SU-DHL-6 (cell line): Measurements from ENCODE around the gene SLC25A34.

Source experiments
- H2AFZ ChIP-seq: fragments of 200-600 bp; sonication (generic); 2 replicates; pipeline ENCODE4 v1.6.1; 2014; ENCODE audit warnings: low read depth, mild to moderate bottlenecking, moderate library complexity, mixed read lengths, antibody characterized with exemption, low read length; ENCODE audit not compliant: severe bottlenecking
- H3F3A ChIP-seq: fragments of 200-600 bp; shearing (Covaris generic); 2 replicates; pipeline ENCODE4 v1.6.0; 2016; ENCODE audit warnings: antibody characterized with exemption, mild to moderate bottlenecking; ENCODE audit not compliant: insufficient read depth
- H3K27ac ChIP-seq: fragments of 200-600 bp; sonication (generic); 2 replicates; pipeline ENCODE4 v1.5.1; 2016; ENCODE audit warnings: low read depth, mild to moderate bottlenecking, low read length, moderate library complexity, mixed read lengths
- H3K27me3 ChIP-seq: fragments of 200-600 bp; sonication (generic), shearing (Covaris generic); 2 replicates; pipeline ENCODE4 v1.6.0; 2014; ENCODE audit warnings: mild to moderate bottlenecking, low read length
- H3K36me3 ChIP-seq: fragments of 200-600 bp; sonication (generic); 2 replicates; pipeline ENCODE4 v1.6.1; 2014; ENCODE audit warnings: mild to moderate bottlenecking, low read length, mixed read lengths
- H3K4me2 ChIP-seq: fragments of 300-600, 200-600 bp; shearing (Covaris generic), sonication (generic); 2 replicates; pipeline ENCODE4 v1.6.0; 2014; ENCODE audit warnings: low read length, low read depth, mild to moderate bottlenecking; ENCODE audit not compliant: poor library complexity, severe bottlenecking
- H3K4me3 ChIP-seq: fragments of 200-600 bp; sonication (generic); 2 replicates; pipeline ENCODE4 v1.5.1; 2014; ENCODE audit warnings: antibody characterized with exemption, low read length, mild to moderate bottlenecking, mixed read lengths; ENCODE audit not compliant: insufficient read depth, poor library complexity, severe bottlenecking
- H3K79me2 ChIP-seq: fragments of 200-600 bp; sonication (generic); 2 replicates; pipeline ENCODE4 v1.6.1; 2014; ENCODE audit warnings: mild to moderate bottlenecking, low read length, moderate library complexity; ENCODE audit not compliant: insufficient read depth
- H3K9ac ChIP-seq: fragments of 200-600 bp; sonication (generic); 2 replicates; pipeline ENCODE4 v1.7.0; 2014; ENCODE audit warnings: mild to moderate bottlenecking, low read length
- H3K9me2 ChIP-seq: fragments of 200-600 bp; sonication (generic); replicated peaks from 2 replicates; pipeline ENCODE4 v1.6.1; 2014; ENCODE audit warnings: low read length; ENCODE audit not compliant: insufficient read depth
- H3K9me3 ChIP-seq: fragments of 200-600 bp; sonication (generic); 2 replicates; pipeline ENCODE4 v1.6.1; 2014; ENCODE audit warnings: low read length, mixed read lengths; ENCODE audit not compliant: insufficient read depth
- H4K20me1 ChIP-seq: fragments of 200-600 bp; sonication (generic); 2 replicates; pipeline ENCODE4 v1.6.1; 2014; ENCODE audit warnings: low read depth, mild to moderate bottlenecking, antibody characterized with exemption, low read length, moderate library complexity, mixed read lengths
- CTCF ChIP-seq: fragments of 200-600 bp; sonication (generic); IDR thresholded peaks from one replicate; pipeline ENCODE4 v1.5.1; 2017; ENCODE audit warnings: antibody characterized with exemption, mild to moderate bottlenecking, low read length, moderate library complexity; ENCODE audit not compliant: insufficient read depth, poor library complexity, severe bottlenecking
- EZH2phosphoT487 ChIP-seq: fragments of 200-600 bp; sonication (generic), shearing (Covaris generic); conservative IDR thresholded peaks from 2 replicates; pipeline ENCODE4 v1.6.1; 2018; ENCODE audit warnings: mild to moderate bottlenecking, antibody characterized with exemption, low read length, moderate library complexity, mixed read lengths

The SLC25A34 gene

GRCh38 chr1:15732686-15733081 lies 3.4 kb upstream of the SLC25A34 start:
- Histone ChIP-seq H3K9ac (no peak overlapping the region), H3K4me2 (no peak overlapping the region), H4K20me1 (no peaks in the 10 kb centered on the region), H3K9me2 (no peaks in the 10 kb centered on the region), H3K27me3 (no peaks in the 10 kb centered on the region), H3F3A (no peaks in the 10 kb centered on the region), H3K9me3 (no peaks in the 10 kb centered on the region), H3K4me3 (no peak overlapping the region), H2AFZ (no peak overlapping the region), H3K27ac (no peak overlapping the region), H3K36me3 (no peaks in the 10 kb centered on the region), H3K79me2 (no peaks in the 10 kb centered on the region)
- TF ChIP-seq CTCF (no peak), EZH2phosphoT487 (no peak)

- no peak for TF ChIP-seq CTCF
- no peak for TF ChIP-seq EZH2phosphoT487
- H3K4me2 ChIP-seq = no peak overlapping the region
- no peaks in the 10 kb centered on the region for H3K9me3 ChIP-seq
- no peaks in the 10 kb centered on the region for H4K20me1 ChIP-seq
- H3K36me3 ChIP-seq = no peaks in the 10 kb centered on the region
- no peaks in the 10 kb centered on the region for H3F3A ChIP-seq
- H3K79me2 ChIP-seq = no peaks in the 10 kb centered on the region
- H3K9me2 ChIP-seq = no peaks in the 10 kb centered on the region
- no peak overlapping the region for H2AFZ ChIP-seq
- H3K4me3 ChIP-seq = no peak overlapping the region
- H3K9ac ChIP-seq = no peak overlapping the region
- no peak overlapping the region for H3K27ac ChIP-seq
- no peaks in the 10 kb centered on the region for H3K27me3 ChIP-seq
Observed at GRCh38 chr1:15733218-15733725, 2.8 kb upstream of the SLC25A34 start.

- TF ChIP-seq EZH2phosphoT487 (no peak), CTCF (no peak)
- H3K4me3 ChIP-seq = no peak overlapping the region
- no peak overlapping the region for H3K9ac ChIP-seq
- no peak overlapping the region for H3K27ac ChIP-seq
- no peaks in the 10 kb centered on the region for H3K9me3 ChIP-seq
- no peak overlapping the region for H2AFZ ChIP-seq
- no peaks in the 10 kb centered on the region for H4K20me1 ChIP-seq
- no peaks in the 10 kb centered on the region for H3F3A ChIP-seq
- H3K4me2 ChIP-seq = no peak overlapping the region
- no peaks in the 10 kb centered on the region for H3K36me3 ChIP-seq
- H3K27me3 ChIP-seq = no peaks in the 10 kb centered on the region
- H3K79me2 ChIP-seq = no peaks in the 10 kb centered on the region
- H3K9me2 ChIP-seq = no peaks in the 10 kb centered on the region
Observed at GRCh38 chr1:15733726-15734226, 2.3 kb upstream of the SLC25A34 start.
